Adipocyte (in vitro differentiated cells): ENCODE data around the gene SAMD4A.
"Not testable (repeated sequence)": the region's sequence is repeated elsewhere in the genome, so short reads cannot be mapped to it uniquely, and the experiment has no call there.

ENCODE experiments used
- DNase-seq: peaks from one replicate; pipeline ENCODE4 v3.0.0-alpha.2; 2015; ENCODE audit warnings: low read depth
- H3K27me3 ChIP-seq: replicated peaks from 2 replicates; pipeline ENCODE4 v1.7.0; 2013; ENCODE audit warnings: mild to moderate bottlenecking, low read length, moderate library complexity; ENCODE audit not compliant: control insufficient read depth, insufficient read depth
- H3K36me3 ChIP-seq: 2 replicates; pipeline ENCODE4 v1.7.0; 2013; ENCODE audit warnings: low read length, mild to moderate bottlenecking, moderate library complexity; ENCODE audit not compliant: control insufficient read depth, insufficient read depth, severe bottlenecking
- H3K4me1 ChIP-seq: 2 replicates; pipeline ENCODE4 v1.7.0; 2013; ENCODE audit warnings: mild to moderate bottlenecking, low read length, moderate library complexity; ENCODE audit not compliant: control insufficient read depth, insufficient read depth
- H3K4me3 ChIP-seq: 2 replicates; pipeline ENCODE4 v1.7.0; 2013; ENCODE audit warnings: mild to moderate bottlenecking, low read length, moderate library complexity
- H3K9ac ChIP-seq: 2 replicates; pipeline ENCODE4 v1.7.0; 2013; ENCODE audit warnings: mild to moderate bottlenecking, low read length, moderate library complexity
- H3K9me3 ChIP-seq: 2 replicates; pipeline ENCODE4 v1.7.0; 2013; ENCODE audit warnings: mild to moderate bottlenecking, low read length, moderate library complexity; ENCODE audit not compliant: control insufficient read depth

The SAMD4A gene

DNA sequence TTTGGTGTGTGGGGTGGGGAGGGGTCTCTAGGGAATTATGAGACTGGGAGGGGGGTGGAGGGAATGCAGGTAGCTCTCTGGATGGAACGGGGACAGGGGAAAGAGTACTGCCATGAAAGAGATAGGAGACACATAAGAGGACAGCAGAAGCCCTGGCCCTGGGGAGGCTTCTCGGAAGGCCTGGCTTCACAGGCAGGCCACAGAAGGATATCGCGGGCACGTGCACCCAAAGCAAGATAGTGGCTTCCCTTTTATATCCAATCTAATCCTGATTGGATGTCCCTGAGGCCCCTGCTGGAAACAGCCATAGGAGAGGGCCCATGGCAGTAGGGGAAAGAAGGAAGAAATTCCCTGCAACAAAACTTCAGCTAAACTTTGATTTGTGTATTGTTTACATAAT lies 222.2 kb downstream of the SAMD4A start:
- Histone ChIP-seq H3K4me3 (no peak overlapping the region), H3K4me1 (peaks cover 2% of the 10 kb centered on the region), H3K36me3 (peaks cover 58% of the 10 kb centered on the region), H3K9ac (no peak overlapping the region), H3K27me3 (no peaks in the 10 kb centered on the region), H3K9me3 (no peaks in the 10 kb centered on the region)
- DNase-seq: no peak

- Histone ChIP-seq H3K4me3 (no peak overlapping the region), H3K27me3 (no peaks in the 10 kb centered on the region), H3K9me3 (peaks cover 2% of the 10 kb centered on the region), H3K36me3 (peaks cover 51% of the 10 kb centered on the region), H3K9ac (no peak overlapping the region), H3K4me1 (no peaks in the 10 kb centered on the region)
- no peak for DNase-seq
These were observed 223.0 kb downstream of the SAMD4A start for GRCh38 chr14:54789781-54790480.

DNA sequence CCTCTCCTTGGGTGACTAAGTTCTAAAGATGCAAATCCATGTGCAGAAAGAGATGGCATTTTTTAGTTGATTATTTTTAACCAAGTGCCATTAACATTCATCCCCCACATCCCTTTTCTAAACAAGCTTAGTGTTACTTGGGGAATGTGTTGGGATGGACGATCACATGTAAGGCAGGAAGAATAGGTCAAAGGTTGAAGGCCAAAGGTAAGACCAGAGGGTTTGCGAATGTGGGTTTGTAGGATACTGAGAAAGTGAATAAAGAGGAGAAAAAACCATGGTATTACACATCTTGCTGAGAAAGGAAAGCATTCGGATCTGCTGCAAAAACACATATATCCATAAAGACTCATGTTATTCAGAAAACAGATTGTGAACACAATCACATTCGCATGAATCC lies 224.1 kb downstream of the SAMD4A start:
- Histone ChIP-seq H3K4me1 (no peaks in the 10 kb centered on the region), H3K36me3 (peaks cover 44% of the 10 kb centered on the region), H3K9ac (no peak overlapping the region), H3K27me3 (no peaks in the 10 kb centered on the region), H3K9me3 (peaks cover 7% of the 10 kb centered on the region), H3K4me3 (no peak overlapping the region)
- no peak for DNase-seq

GRCh38 chr14:54792288-54792687 lies 225.4 kb downstream of the SAMD4A start:
- DNase-seq: no peak
- H3K9ac ChIP-seq: no peak overlapping the region
- H3K4me3 ChIP-seq: no peak overlapping the region
- H3K9me3 ChIP-seq: peaks cover 7% of the 10 kb centered on the region
- H3K36me3 ChIP-seq: peaks cover 38% of the 10 kb centered on the region
- peaks cover 5% of the 10 kb centered on the region for H3K4me1 ChIP-seq
- H3K27me3 ChIP-seq: no peaks in the 10 kb centered on the region

- Histone ChIP-seq H3K9ac (no peak overlapping the region), H3K9me3 (peaks cover 7% of the 10 kb centered on the region), H3K27me3 (no peaks in the 10 kb centered on the region), H3K36me3 (peaks cover 21% of the 10 kb centered on the region), H3K4me1 (peaks cover 5% of the 10 kb centered on the region), H3K4me3 (no peak overlapping the region)
- no peak for DNase-seq
These were observed 227.2 kb downstream of the SAMD4A start for GRCh38 chr14:54794159-54794558.

DNA sequence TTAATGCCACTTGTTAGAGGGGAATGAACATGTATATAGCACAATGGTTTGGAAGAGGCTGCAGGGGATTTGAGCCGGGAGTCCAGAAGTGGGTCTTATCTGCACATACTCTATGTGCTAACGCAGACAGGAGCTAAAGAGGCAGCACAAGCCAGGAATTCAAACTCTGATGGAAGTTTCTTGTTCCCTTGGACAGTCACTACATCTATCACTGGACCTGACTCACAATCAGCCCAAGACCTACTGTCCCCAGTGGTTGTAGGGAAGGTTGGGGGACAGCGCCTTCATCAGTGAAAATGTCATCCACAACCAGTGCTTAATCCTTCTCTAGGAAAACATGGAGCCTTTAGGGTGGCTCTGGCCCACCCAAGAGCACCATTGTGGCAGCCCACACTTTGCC lies 227.9 kb downstream of the SAMD4A start:
- peaks cover 7% of the 10 kb centered on the region for H3K9me3 ChIP-seq
- H3K27me3 ChIP-seq: no peaks in the 10 kb centered on the region

GRCh38 chr14:54796961-54797360 lies 230.0 kb downstream of the SAMD4A start:
- Histone ChIP-seq H3K4me1 (peaks cover 5% of the 10 kb centered on the region), H3K27me3 (no peaks in the 10 kb centered on the region), H3K4me3 (no peak overlapping the region), H3K36me3 (no peaks in the 10 kb centered on the region), H3K9me3 (peaks cover 7% of the 10 kb centered on the region), H3K9ac (no peak overlapping the region)
- DNase-seq: peak; percentile 40

More for the DNA sequence above, 227.9 kb downstream of the SAMD4A start:
- H3K9ac ChIP-seq: no peak overlapping the region
- H3K4me3 ChIP-seq: no peak overlapping the region
- H3K4me1 ChIP-seq: peaks cover 5% of the 10 kb centered on the region
- peaks cover 15% of the 10 kb centered on the region for H3K36me3 ChIP-seq
- no peak for DNase-seq

DNA sequence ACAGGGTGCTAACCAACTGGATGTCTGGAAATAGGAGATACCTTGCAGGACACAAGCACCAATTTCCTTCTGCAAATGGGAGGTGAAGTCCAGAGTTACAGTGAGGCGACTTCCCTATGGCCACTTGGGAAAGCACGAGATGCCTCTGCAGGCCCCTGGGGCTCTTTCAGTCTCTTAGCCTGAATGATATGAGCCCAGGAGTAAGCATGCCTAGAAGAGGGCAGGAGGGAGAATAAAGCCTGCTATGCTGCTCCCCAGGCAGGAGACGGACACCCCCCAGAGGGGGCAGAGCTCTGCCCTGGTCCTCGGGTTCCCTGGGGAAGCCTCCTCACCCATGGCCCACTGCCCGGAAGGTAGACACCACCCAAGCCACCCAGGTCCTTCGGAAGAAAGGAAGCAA lies 230.6 kb downstream of the SAMD4A start:
- Histone ChIP-seq H3K27me3 (no peaks in the 10 kb centered on the region), H3K4me3 (no peak overlapping the region), H3K9me3 (peaks cover 7% of the 10 kb centered on the region), H3K4me1 (peaks cover 5% of the 10 kb centered on the region), H3K9ac (no peak overlapping the region), H3K36me3 (no peaks in the 10 kb centered on the region)
- DNase-seq: no peak

GRCh38 chr14:54797986-54798385 lies 231.1 kb downstream of the SAMD4A start:
- no peak overlapping the region for H3K9ac ChIP-seq
- H3K4me1 ChIP-seq: peaks cover 5% of the 10 kb centered on the region
- no peaks in the 10 kb centered on the region for H3K27me3 ChIP-seq
- peaks cover 7% of the 10 kb centered on the region for H3K9me3 ChIP-seq
- no peaks in the 10 kb centered on the region for H3K36me3 ChIP-seq
- H3K4me3 ChIP-seq: no peak overlapping the region
- DNase-seq: no peak

- H3K4me1 ChIP-seq: peaks cover 5% of the 10 kb centered on the region
- H3K36me3 ChIP-seq: no peaks in the 10 kb centered on the region
- H3K9ac ChIP-seq: no peak overlapping the region
- H3K4me3 ChIP-seq: no peak overlapping the region
- DNase-seq: no peak
- H3K27me3 ChIP-seq: no peaks in the 10 kb centered on the region
- peaks cover 7% of the 10 kb centered on the region for H3K9me3 ChIP-seq
These were observed 231.7 kb downstream of the SAMD4A start for GRCh38 chr14:54798465-54799124.

DNA sequence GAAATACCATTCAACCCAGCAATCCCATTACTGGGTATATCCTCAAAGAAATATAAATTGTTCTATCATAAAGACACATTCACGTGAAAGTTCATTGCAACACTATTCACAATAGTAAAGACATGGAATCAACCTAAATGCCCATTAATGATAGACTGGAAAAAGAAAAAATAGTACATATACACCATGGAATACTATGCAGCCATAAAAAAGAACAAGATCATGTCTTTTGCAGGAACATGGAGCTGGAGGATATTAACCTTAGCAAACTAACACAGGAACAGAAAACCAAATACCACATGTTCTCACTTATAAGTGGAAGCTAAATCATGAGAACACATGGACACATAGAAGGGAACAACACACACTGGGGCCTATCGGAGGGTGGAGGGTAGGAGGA lies 234.6 kb downstream of the SAMD4A start:
- not testable (repeated sequence) for H3K27me3 ChIP-seq, H3K4me3 ChIP-seq, DNase-seq, H3K36me3 ChIP-seq, H3K9me3 ChIP-seq, H3K9ac ChIP-seq
- H3K4me1 ChIP-seq: peaks cover 19% of the 10 kb centered on the region
